GM06990 (cell line): ENCODE data around the gene ZNF622.

ENCODE experiments used
- DNase-seq: peaks from one replicate; pipeline ENCODE4 v3.0.0-alpha.2; 2011; ENCODE audit not compliant: insufficient read length; ENCODE audit errors: extremely low read depth
- H3K27me3 ChIP-seq: replicated peaks from 2 replicates; pipeline ENCODE4 v1.6.0; 2011; ENCODE audit warnings: low read length; ENCODE audit not compliant: control insufficient read depth, insufficient read depth
- H3K36me3 ChIP-seq: 2 replicates; pipeline ENCODE4 v1.5.1; 2011; ENCODE audit warnings: low read length; ENCODE audit not compliant: control insufficient read depth, insufficient read depth
- H3K4me3 ChIP-seq: replicated peaks from 2 replicates; pipeline ENCODE4 v1.5.1; 2011; ENCODE audit warnings: low read depth, mild to moderate bottlenecking, control low read depth, low read length
- CTCF ChIP-seq: IDR thresholded peaks from 2 replicates; pipeline ENCODE4 v1.5.1; 2011; ENCODE audit warnings: low read length, control low read depth, mild to moderate bottlenecking, inconsistent platforms; ENCODE audit not compliant: insufficient read depth, poor library complexity, severe bottlenecking

ZNF622 gene

GRCh38 chr5:16486711-16487111 lies 21.1 kb upstream of the ZNF622 start:
- H3K4me3 ChIP-seq = no peak overlapping the region
- no peak for DNase-seq
- no peaks in the 10 kb centered on the region; the same call in 1 of the 2 replicates for H3K27me3 ChIP-seq
- no peak for TF ChIP-seq CTCF
- H3K36me3 ChIP-seq = no peaks in the 10 kb centered on the region

GRCh38 chr5:16485656-16486055 lies 20.1 kb upstream of the ZNF622 start:
- DNase-seq = no peak
- no peak for TF ChIP-seq CTCF
- Histone ChIP-seq H3K27me3 (no peaks in the 10 kb centered on the region; the same call in 1 of the 2 replicates), H3K4me3 (no peak overlapping the region), H3K36me3 (no peaks in the 10 kb centered on the region)

DNA sequence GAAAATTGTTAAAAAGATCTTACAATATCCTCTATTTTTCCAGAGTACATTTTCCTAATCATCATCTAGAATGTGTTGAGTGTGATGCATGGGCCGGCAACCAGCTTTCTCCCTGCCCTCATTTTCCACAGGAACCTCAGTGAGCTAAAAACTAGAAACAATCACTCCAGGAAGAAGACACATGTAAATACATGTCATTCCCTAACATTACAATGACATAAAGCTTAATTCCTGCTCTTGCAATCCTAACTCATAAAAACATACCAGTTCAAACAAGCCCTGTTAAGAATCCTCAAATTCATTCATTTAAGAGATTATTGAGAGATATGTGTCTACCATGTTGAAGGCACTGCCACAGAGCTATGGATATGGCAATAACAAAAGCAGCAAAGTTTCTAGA lies 18.5 kb upstream of the ZNF622 start:
- Histone ChIP-seq H3K27me3 (no peaks in the 10 kb centered on the region; the same call in 1 of the 2 replicates), H3K4me3 (no peak overlapping the region), H3K36me3 (no peaks in the 10 kb centered on the region)
- TF ChIP-seq CTCF = no peak
- DNase-seq = no peak

- no peaks in the 10 kb centered on the region; the same call in 1 of the 2 replicates for H3K27me3 ChIP-seq
- TF ChIP-seq CTCF = no peak
- DNase-seq = no peak
- no peaks in the 10 kb centered on the region for H3K36me3 ChIP-seq
- no peak overlapping the region for H3K4me3 ChIP-seq
These were observed 17.8 kb upstream of the ZNF622 start for GRCh38 chr5:16483361-16483760.

- Histone ChIP-seq H3K4me3 (no peak overlapping the region), H3K36me3 (no peaks in the 10 kb centered on the region), H3K27me3 (no peaks in the 10 kb centered on the region)
- no peak for DNase-seq
- TF ChIP-seq CTCF = no peak
These were observed 17.3 kb upstream of the ZNF622 start for GRCh38 chr5:16482891-16483290.

DNA sequence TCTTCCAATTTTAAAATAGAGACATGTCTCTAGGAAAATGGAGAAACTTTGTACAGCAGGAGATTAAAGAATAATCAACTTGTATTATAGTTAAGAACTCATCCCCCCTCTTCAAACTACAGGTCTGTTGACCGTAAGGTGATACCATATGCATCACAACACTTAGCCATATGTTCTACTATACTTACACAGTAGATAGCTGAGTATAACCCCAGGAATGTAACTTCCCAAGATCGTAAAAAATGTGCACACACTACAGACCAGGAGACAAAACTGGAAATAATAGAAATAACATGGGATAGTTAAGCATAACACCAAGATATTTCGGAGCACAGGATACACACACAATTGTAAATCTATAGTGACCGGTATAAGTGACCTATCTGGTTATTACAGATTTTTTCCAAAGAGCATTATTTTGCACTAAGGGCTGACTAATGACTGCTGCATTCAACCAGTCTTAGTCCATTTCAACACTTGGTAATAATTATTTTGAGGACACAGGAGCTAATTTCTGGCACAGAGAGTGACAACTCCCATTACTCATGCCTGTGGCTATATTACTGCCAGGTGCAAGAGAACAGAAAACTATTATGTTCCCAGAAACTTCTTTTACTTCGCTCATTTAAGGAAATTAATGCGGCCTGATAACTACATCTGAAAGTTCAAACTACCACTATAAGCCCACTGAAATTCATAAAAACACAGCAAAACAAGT lies 15.4 kb upstream of the ZNF622 start:
- no peaks in the 10 kb centered on the region for H3K27me3 ChIP-seq
- no peak overlapping the region for H3K4me3 ChIP-seq
- no peak for DNase-seq
- H3K36me3 ChIP-seq = no peaks in the 10 kb centered on the region
- TF ChIP-seq CTCF = no peak
